Right lobe of liver (tissue), 4 donors: Measurements from ENCODE around the gene GALK1.

Experiments used
- CTCF ChIP-seq, 4 donors: fragments of 200-600 bp in 3 of 4; fragments of 450-650 bp in 1 of 4; IDR thresholded peaks; one replicate each; pipeline versions ENCODE4 v1.5.1 to v1.8.0; 2016 to 2022; ENCODE audit warnings: antibody characterized with exemption in 4 of 4, mild to moderate bottlenecking in 2 of 4
- POLR2A ChIP-seq: fragments of 450-650 bp; IDR thresholded peaks from one replicate; pipeline ENCODE4 v1.6.1; 2017; ENCODE audit warnings: antibody characterized with exemption, mild to moderate bottlenecking
- donor health status: DM: no; HTN: no; CAD: no.
- donor health status: DM: no; HTN: no; CAD: no.
- donor health status: DM: no; HTN: yes; CAD: no.

GRCh38 chr17:75752405-75752709, 12.6 kb downstream of the GALK1 start:
- TF ChIP-seq CTCF (IDR thresholded peaks at IDR 0.05), result no peak
- TF ChIP-seq POLR2A, result no peak
